ENCODE data around the gene PLXNA1.

GRCh38 chr3:126948980-126949535 is 33.9 kb upstream of the PLXNA1 start:
- TF ChIP-seq POLR2A (IDR thresholded peaks at IDR 0.05) = no peak
- no peak for TF ChIP-seq CTCF (IDR thresholded peaks at IDR 0.05)
- no peak for TF ChIP-seq POLR2AphosphoS5 (IDR thresholded peaks at IDR 0.05)
- no peak for TF ChIP-seq EP300 (IDR thresholded peaks at IDR 0.05; ENCODE audit: low read depth)

Data from transverse colon (tissue), 4 donors.